Limb (tissue), 2 donors: Measurements from ENCODE around the gene TRAM2.
A peak's percentile ranks its signal among the peaks of the same experiment; 100 is the strongest.

ENCODE experiments used
- DNase-seq, 2 donors: peaks; one replicate each; pipeline ENCODE4 v3.0.0-alpha.2; 2016; ENCODE audit errors: extremely low spot score in 2 of 2

TRAM2 gene

GRCh38 chr6:52531834-52532233 lies 45.0 kb downstream of the TRAM2 start:
- no peak for DNase-seq

GRCh38 chr6:52531396-52531795 lies 45.5 kb downstream of the TRAM2 start:
- no peak for DNase-seq

DNA sequence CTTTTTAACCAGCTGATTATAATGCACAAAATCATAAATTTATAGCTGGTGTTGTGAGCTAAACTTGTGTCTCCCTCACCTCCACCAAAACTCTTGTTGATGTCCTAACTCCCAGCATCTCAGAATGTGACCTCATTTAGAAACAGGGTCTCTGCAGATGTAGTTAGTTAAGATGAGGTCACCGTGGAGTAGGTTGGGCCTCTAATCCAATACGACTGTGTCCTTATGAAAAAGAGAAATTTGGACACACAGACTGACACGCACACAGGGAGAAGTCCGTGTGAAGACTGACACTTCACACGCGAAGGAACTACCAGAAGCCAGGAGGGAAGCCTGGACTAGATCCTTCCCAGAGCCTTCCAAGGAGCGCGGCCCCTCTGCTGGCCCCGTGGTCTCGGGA lies 46.5 kb downstream of the TRAM2 start:
- no peak for DNase-seq

DNA sequence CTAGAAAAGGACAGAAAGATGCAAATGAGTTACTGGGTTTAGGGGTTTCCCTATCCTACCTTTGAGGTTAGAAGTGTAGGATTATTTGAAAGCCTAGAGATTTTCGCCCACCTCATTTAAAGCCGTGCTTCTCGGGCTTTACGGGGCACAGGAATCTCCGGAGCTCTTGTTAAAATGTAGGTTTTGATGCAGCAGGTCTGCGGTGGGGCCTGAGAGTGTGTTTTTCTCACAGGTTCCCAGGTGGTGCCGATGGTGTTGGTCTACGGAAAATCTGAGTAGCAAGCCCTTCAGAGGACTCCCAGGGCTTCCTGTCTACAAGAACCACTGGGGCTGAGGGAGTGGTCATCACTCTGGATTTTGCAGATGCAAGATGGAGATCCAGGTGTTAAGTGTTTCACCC lies 47.5 kb downstream of the TRAM2 start:
- DNase-seq: no peak

- DNase-seq: no peak
Observed at GRCh38 chr6:52527436-52527835, 49.4 kb downstream of the TRAM2 start.

- DNase-seq: no peak
Observed at GRCh38 chr6:52526634-52527033, 50.2 kb downstream of the TRAM2 start.

DNA sequence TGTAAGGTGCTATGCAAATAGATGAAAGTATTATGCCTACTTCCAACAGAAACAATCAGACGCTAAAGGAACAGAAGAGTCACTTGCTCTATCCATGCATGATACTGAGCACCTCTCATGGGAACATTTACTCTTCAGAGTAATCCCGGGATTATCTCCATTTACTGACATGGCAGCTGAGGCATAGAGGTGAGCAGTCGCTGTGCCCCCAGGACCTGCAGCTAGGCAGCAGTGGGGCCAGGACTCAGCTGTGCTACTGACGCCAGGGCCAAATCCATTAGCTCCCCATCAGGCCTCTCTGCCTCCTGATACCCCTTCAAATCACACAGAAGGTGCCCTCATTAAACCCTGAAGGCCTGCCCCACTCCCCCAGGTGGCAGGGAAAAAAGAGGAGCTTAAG lies 51.9 kb downstream of the TRAM2 start:
- no peak for DNase-seq

GRCh38 chr6:52523378-52524142 lies 53.3 kb downstream of the TRAM2 start:
- DNase-seq: no peak

GRCh38 chr6:52522655-52523054 lies 54.2 kb downstream of the TRAM2 start:
- DNase-seq: no peak

- DNase-seq: no peak
Observed at GRCh38 chr6:52522151-52522626, 54.7 kb downstream of the TRAM2 start.

GRCh38 chr6:52519618-52520017 lies 57.2 kb downstream of the TRAM2 start:
- DNase-seq: no peak

- DNase-seq: no peak
Observed at GRCh38 chr6:52518279-52518945, 58.4 kb downstream of the TRAM2 start.

DNA sequence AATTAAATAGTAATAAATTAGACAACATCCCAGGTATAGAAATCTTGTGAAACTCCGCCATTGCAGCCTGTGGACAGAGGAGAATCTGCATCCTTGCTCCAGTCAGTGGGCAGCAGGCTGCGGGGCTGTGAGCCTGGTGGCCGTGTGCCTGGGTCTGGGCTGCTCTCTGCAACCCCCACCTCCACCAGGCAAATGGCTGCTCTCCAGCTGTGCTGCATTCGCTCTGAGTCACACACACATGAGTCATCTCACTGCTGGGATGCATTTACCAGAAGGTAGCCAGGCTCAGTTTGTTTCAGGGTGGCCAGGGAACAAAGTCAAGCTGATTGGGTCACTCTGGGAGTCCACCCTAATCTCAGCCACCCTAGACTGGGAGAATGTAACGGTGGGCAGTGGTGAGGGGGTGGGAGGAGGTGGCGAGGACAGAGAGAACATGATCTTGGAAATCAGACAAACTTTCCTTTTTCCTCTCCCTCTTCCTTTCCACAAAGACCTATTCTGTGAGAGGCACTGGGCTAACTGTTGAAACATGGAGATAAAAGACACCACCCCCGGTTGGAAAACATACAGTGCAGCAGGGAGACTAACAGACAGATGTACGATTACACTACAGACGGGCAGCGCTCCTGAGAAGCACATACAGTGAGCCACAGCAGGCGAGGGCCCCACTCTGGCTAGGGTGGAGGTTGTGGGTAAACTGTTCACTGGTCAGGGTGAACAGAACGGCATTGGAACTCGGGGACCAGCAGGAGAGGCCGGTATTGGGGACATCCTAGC lies 59.2 kb downstream of the TRAM2 start:
- peak; percentile 70 to 72 for DNase-seq

DNA sequence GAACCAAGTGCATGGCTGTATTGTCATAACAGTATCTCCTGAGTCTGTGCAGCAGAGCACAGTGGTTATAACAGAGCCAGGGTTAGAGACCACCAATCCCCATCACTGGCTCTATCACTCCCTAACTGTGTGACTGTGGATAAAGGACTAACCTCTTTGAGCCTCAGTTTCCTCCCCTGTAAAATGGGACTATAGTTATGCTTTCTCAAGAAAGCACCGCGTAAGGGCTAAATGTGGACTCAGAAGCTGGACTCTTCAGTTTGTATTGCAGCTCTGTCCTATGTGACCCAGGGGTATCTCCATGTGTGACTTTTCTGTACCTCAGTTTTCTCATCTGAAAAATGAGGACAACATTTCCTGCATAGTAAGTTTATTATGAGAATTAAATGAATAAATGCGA lies 59.9 kb downstream of the TRAM2 start:
- DNase-seq: no peak

DNA sequence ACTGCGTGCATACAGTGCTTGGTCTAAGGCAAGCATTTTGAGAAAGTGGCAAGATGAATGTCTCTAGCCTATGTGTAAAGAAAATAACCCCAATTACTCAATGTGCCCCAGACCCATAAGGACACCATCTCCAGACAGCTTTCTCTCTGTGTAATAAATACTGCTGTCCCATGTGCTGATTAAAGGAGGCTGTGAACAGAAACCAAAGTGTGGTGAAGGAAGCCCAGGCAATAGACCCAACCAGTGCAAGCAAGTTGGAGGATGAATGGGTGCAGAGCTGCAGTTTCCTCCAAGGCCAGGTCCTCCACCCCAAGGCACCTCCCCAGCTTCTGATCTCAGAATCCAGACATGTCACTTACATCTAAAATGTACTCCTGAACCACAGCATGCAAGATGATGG lies 60.6 kb downstream of the TRAM2 start:
- DNase-seq: no peak

GRCh38 chr6:52515219-52515960 lies 61.5 kb downstream of the TRAM2 start:
- DNase-seq: no peak

DNA sequence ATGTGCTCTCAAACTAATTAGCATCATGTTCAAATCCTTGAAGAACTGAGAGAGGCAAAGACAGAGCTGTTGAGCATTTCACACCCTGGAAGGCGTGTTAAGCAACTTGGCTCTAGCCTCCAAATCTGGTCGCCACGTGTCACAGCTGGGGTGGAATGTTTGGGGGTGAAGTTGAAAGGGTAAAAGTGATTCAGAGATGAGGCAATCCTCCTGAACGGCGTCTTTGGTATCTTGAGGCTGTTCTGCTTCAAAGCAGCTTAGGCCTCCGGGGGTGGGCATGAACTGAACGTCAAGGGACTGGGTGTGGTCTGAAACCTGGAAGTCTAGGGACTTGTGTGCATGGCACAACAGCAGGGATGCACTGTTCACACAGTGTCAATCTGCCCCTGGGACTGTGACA lies 62.3 kb downstream of the TRAM2 start:
- no peak for DNase-seq

- no peak for DNase-seq
Observed at GRCh38 chr6:52513896-52514295, 63.0 kb downstream of the TRAM2 start.

- DNase-seq: no peak
Observed at GRCh38 chr6:52513464-52513863, 63.4 kb downstream of the TRAM2 start.

DNA sequence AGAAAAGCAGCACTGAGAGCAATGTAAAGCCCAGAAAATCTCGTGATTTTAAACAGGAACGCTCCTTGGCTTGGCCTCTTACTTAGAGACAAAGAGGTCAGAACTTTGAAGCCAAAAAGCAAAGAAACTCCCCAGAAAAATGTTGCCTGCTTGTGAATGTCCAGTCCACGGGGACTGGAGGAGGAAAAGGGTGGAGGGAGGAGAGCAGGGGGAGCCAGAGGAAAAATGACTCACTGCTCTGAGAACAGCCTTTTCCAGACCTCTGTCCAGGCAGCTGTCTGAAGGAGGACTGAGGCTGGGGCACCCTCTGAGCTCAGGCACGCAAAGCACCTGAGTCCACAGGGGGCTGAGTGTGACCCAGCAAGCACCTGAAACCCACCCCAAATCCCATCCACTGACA lies 64.7 kb downstream of the TRAM2 start:
- peak in 1 of 2 donors; percentile 36 for DNase-seq

DNA sequence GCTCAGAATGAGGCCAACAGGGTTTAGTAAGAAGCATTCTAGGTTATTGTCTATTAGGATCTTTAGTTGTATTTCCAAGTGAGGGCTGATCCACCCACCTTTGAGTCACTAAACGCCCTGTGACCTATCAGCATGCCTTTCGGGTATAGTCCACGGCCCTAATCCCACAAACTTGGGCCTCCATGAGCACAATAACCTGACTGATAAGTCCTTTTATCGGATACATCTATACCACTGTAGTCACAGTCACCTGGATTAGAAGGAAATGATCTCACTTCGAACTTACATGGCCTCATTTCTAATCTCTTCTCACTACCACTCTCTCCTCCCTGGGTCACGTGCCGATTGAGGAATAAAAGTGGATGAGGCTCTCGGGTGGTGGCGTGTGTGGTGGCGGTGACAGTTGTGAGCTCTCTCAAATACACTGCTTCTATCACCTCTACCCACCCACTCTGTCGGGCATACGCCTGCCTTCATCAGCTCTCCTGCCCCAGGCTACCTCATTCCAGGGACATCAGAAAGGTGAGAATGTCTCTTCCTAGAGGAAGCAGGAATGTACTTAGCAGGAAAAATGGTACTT lies 65.2 kb downstream of the TRAM2 start:
- DNase-seq: no peak
